Stimulated activated CD8-positive, alpha-beta memory T cell treated with anti-CD3 and anti-CD28 coated beads, Interleukin-4, amount 100 ng/mL, for 4 hours (primary cell): ENCODE results near the gene ARID3B.
A peak's percentile ranks its signal among the peaks of the same experiment; 100 is the strongest.
"Not testable (repeated sequence)": the region's sequence is repeated elsewhere in the genome, so short reads cannot be mapped to it uniquely, and the experiment has no call there.

Source experiments
- DNase-seq, 2 donors: peaks; one replicate each; pipeline ENCODE4 v3.0.0-alpha.2; 2020; ENCODE audit warnings: low read depth in 2 of 2, low spot score in 1 of 2

Gene ARID3B

GRCh38 chr15:74565381-74566085, 24.5 kb downstream of the ARID3B start:
- no peak for DNase-seq

- no peak for DNase-seq
Measured at GRCh38 chr15:74568594-74568993, 27.6 kb downstream of the ARID3B start.

- DNase-seq = no peak
Measured at GRCh38 chr15:74569731-74570070, 28.7 kb downstream of the ARID3B start.

GRCh38 chr15:74571191-74571590, 30.2 kb downstream of the ARID3B start:
- no peak for DNase-seq

GRCh38 chr15:74573987-74574386, 33.0 kb downstream of the ARID3B start:
- no peak for DNase-seq

- no peak for DNase-seq
Measured at GRCh38 chr15:74578496-74578994, 37.5 kb downstream of the ARID3B start.

GRCh38 chr15:74579001-74579400, 38.0 kb downstream of the ARID3B start:
- no peak for DNase-seq

- no peak for DNase-seq
Measured at GRCh38 chr15:74580538-74581350, 39.7 kb downstream of the ARID3B start.

GRCh38 chr15:74584204-74584603, 43.2 kb downstream of the ARID3B start:
- DNase-seq = no peak

- DNase-seq = no peak
Measured at GRCh38 chr15:74584779-74585178, 43.8 kb downstream of the ARID3B start.

GRCh38 chr15:74585191-74585590, 44.2 kb downstream of the ARID3B start:
- DNase-seq = no peak

- no peak for DNase-seq
Measured at GRCh38 chr15:74585857-74586256, 44.8 kb downstream of the ARID3B start.

GRCh38 chr15:74589826-74590225, 48.8 kb downstream of the ARID3B start:
- no peak for DNase-seq

- DNase-seq = no peak
Measured at GRCh38 chr15:74592222-74592621, 51.2 kb downstream of the ARID3B start.

GRCh38 chr15:74593122-74593521, 52.1 kb downstream of the ARID3B start:
- DNase-seq = no peak

GRCh38 chr15:74594455-74594854, 53.4 kb downstream of the ARID3B start:
- no peak for DNase-seq

- DNase-seq = no peak
Measured at GRCh38 chr15:74595271-74595670, 54.3 kb downstream of the ARID3B start.

- DNase-seq = not testable (repeated sequence)
Measured at GRCh38 chr15:74596736-74597135, 55.7 kb downstream of the ARID3B start.

- DNase-seq = not testable (repeated sequence)
Measured at GRCh38 chr15:74597146-74597705, 56.2 kb downstream of the ARID3B start.

GRCh38 chr15:74598126-74598842, 57.3 kb downstream of the ARID3B start:
- peak; percentile 65 to 72 for DNase-seq

GRCh38 chr15:74599156-74599555, 58.1 kb downstream of the ARID3B start:
- DNase-seq = no peak
